AG04450 (cell line): Measurements from ENCODE around the gene RASGEF1C. TPM values are rescaled to one million over a fixed set of nuclear protein-coding genes. Genes with fewer than 3 reads are reported as not detected.

ENCODE experiments used
- CTCF ChIA-PET: fragments of 300-600, 350-600 bp; formaldehyde crosslinking; extraction: SDS; loops from one replicate; lab custom pipeline; 2022; ENCODE audit warnings: antibody characterized with exemption, inconsistent platforms; lab: Charles Lee
- POLR2A ChIA-PET: fragments of 350-600 bp; formaldehyde crosslinking; extraction: SDS; loops from one replicate; lab custom pipeline; 2021; ENCODE audit warnings: antibody characterized with exemption, inconsistent platforms; lab: Yijun Ruan, JAX
- DNase-seq: peaks from one replicate; pipeline ENCODE4 v3.0.0-alpha.2; 2011; ENCODE audit warnings: low read depth, low spot score
- H3K27ac ChIP-seq: one replicate; pipeline ENCODE4 v1.5.1; 2012; ENCODE audit warnings: low read depth, low read length, control low read depth
- H3K27me3 ChIP-seq: one replicate; pipeline ENCODE4 v1.6.0; 2012; ENCODE audit warnings: low read length; ENCODE audit not compliant: control insufficient read depth, insufficient read depth
- H3K4me3 ChIP-seq: 2 replicates; pipeline ENCODE4 v1.5.1; 2011; ENCODE audit warnings: mild to moderate bottlenecking, low read depth, low read length, control low read depth
- H3K9me3 ChIP-seq: 2 replicates; pipeline ENCODE4 v1.5.1; 2012; ENCODE audit warnings: low read length; ENCODE audit not compliant: control insufficient read depth, insufficient read depth
- CTCF ChIP-seq: IDR thresholded peaks from 2 replicates; pipeline ENCODE4 v1.5.1; 2011; ENCODE audit warnings: low read depth, low read length, control low read depth, inconsistent platforms
- polyA plus RNA-seq: library from polyadenylated mRNA; depleted of rRNA; stranded (reverse); fragments of >200 nt; gene quantifications from 2 replicates; pipeline ENCODE4 v1.2.3, GENCODE V29; 2011

Gene RASGEF1C
- polyA plus RNA-seq, 1 experiment, result not detected

GRCh38 chr5:180097163-180097894 is 111.7 kb downstream of the RASGEF1C start:
- Histone ChIP-seq H3K27ac (no peak overlapping the region), H3K27me3 (peaks cover 3% of the 10 kb centered on the region), H3K9me3 (peaks cover 13% of the 10 kb centered on the region; the same call in 1 of the 2 replicates), H3K4me3 (no peak overlapping the region)
- no peak for DNase-seq
- CTCF ChIA-PET, result no interaction called here
- no peak for TF ChIP-seq CTCF
- POLR2A ChIA-PET, result no interaction called here

GRCh38 chr5:180096616-180097015 is 112.4 kb downstream of the RASGEF1C start:
- H3K27me3 ChIP-seq, result peaks cover under 1% of the 10 kb centered on the region
- TF ChIP-seq CTCF, result no peak
- no peak overlapping the region for H3K27ac ChIP-seq
- ChIA-PET CTCF (no interaction called here), POLR2A (no interaction called here)
- no peak for DNase-seq
- H3K4me3 ChIP-seq, result no peak overlapping the region
- H3K9me3 ChIP-seq, result peaks cover 13% of the 10 kb centered on the region; the same call in 1 of the 2 replicates

- Histone ChIP-seq H3K4me3 (no peak overlapping the region), H3K9me3 (peaks cover 13% of the 10 kb centered on the region; the same call in 1 of the 2 replicates), H3K27me3 (no peaks in the 10 kb centered on the region), H3K27ac (no peak overlapping the region)
- POLR2A ChIA-PET, result no interaction called here
- TF ChIP-seq CTCF, result no peak
- CTCF ChIA-PET, result no interaction called here
- no peak for DNase-seq
These were observed 113.5 kb downstream of the RASGEF1C start for GRCh38 chr5:180095545-180095944.

- ChIA-PET CTCF (interaction anchor here (1.3 kb wide), 1 partner anchor 115 kb away, joined by 3 read pairs; the partner anchor contains the start of gene RASGEF1C), POLR2A (no interaction called here)
- Histone ChIP-seq H3K4me3 (no peak overlapping the region), H3K9me3 (peaks cover under 1% of the 10 kb centered on the region; the same call in 1 of the 2 replicates), H3K27ac (no peak overlapping the region), H3K27me3 (no peaks in the 10 kb centered on the region)
- no peak for DNase-seq
- TF ChIP-seq CTCF, result no peak
These were observed 115.2 kb downstream of the RASGEF1C start for GRCh38 chr5:180093651-180094382.

GRCh38 chr5:180093241-180093640 is 115.8 kb downstream of the RASGEF1C start:
- Histone ChIP-seq H3K27ac (no peak overlapping the region), H3K27me3 (no peaks in the 10 kb centered on the region), H3K9me3 (no peaks in the 10 kb centered on the region; the same call in 1 of the 2 replicates), H3K4me3 (no peak overlapping the region)
- ChIA-PET CTCF (no interaction called here), POLR2A (no interaction called here)
- DNase-seq, result no peak
- TF ChIP-seq CTCF, result no peak
